HG02642 (cell line): Measurements from ENCODE around the gene RDH12.
"Not testable (repeated sequence)": the region's sequence is repeated elsewhere in the genome, so short reads cannot be mapped to it uniquely, and the experiment has no call there.

Source experiments
- ATAC-seq: cut with Tn5 transposase; IDR thresholded peaks from one replicate; pipeline ENCODE4 v1.9.1; 2021; ENCODE audit warnings: mild to moderate bottlenecking; ENCODE audit not compliant: unreplicated experiment, poor library complexity

The RDH12 gene

DNA sequence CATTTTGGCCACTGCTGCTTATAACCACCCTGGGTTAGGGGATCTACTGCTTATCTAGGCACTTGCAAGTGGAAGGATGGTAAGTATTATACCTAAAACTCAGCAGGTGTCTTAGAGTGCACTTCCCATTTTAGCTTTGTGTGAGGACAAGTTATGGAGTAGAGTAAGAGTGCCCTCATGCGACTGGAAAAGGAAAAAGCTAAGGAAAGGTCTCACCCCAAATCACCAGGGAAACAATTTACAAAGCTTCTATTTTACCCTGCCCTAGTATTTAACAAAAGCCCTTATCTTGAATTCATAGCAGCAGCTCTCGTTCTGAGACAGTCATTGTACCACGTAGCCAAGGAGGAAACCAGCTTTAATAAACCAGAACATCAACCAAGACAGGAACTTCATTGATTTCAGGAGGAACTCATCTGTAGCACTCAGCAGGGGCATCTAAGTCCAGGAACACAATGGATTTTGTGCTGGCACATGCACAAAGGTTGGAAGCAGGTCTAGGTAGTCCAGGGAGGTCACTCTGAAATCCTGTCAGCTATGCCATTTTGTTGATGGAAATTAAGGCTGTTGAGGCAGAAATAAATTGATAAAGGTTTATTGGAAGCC lies 2.9 kb downstream of the RDH12 start:
- no peak for ATAC-seq

- ATAC-seq: no peak
Measured at GRCh38 chr14:67705211-67705610, 3.5 kb downstream of the RDH12 start.

DNA sequence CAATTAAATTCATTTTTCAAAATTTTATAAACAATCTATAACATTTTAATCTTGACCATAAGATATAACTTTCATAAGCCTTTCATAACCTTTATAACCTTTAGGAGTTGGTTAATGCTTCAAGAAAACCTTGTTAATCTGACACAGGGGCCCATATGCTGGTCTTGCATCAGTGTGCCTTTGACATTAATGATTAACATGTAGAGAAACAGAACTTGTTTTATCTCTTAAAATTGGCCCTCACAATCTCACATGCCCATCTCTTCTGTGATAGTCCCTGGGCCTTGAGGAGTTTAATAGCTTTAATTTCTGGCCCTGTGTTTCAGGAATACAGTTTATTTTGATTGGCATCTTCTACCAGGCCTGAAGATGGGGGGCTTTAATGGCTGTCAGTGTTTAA lies 7.7 kb downstream of the RDH12 start:
- not testable (repeated sequence) for ATAC-seq

- ATAC-seq: not testable (repeated sequence)
Measured at GRCh38 chr14:67709796-67710195, 8.1 kb downstream of the RDH12 start.

DNA sequence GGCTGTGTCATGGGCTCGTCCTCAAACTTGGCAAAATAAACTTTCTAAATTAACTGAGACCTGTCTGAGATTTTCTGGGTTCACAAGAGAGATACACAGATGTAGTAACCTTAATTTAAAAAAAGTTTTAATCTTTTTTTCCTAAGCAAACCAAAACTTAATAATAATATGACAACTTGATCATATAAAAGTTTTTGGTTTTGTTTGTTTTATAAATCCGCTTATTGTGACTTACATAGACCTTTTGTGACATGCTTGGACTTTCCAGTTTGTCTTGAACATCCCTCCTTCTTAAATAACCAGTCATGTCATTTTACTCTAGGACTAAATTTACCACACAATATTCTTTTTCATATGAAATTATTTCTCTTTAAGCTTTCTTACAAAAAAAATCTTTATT lies 8.5 kb downstream of the RDH12 start:
- ATAC-seq: no peak

DNA sequence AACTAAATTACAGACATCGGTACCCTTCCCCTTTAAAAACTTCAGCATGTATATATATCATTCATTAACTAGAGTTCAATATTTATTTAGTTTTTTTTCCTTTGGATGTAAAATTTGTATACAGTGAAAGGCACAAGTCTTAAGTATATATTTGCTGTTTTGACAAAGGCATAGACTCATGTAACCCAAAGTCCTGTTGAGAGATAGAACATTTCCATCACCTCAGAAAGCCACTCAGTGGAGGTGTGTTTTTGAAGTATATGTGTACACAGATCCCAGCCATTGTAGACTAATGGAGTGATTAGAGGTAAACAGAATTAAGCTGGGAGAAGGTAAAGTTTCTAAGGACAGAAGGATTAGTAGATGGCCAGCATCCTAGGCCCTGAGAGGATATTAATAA lies 15.4 kb downstream of the RDH12 start:
- no peak for ATAC-seq

- ATAC-seq: no peak
Measured at GRCh38 chr14:67718265-67718664, 16.6 kb downstream of the RDH12 start.

DNA sequence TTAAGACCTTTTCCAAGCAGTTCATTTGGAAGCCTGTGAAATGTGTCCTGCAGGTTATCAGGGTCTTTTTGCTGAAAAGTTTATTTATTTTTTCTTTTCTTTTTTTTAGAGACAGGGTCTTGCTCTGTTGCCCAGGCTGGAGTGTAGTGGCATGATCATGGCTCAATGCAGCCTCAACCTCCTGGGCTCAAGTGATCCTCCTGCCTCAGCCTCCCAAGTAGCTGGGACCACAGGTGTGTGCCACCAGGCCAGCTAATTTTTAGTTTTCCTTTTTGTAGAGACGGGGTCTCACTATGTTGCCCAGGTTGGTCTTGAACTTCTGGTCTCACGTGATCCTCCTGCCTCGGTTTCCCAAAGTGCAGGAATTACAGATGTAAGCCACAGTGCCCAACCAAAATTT lies 17.7 kb downstream of the RDH12 start:
- not testable (repeated sequence) for ATAC-seq

GRCh38 chr14:67719866-67720265 lies 18.2 kb downstream of the RDH12 start:
- ATAC-seq: no peak

GRCh38 chr14:67721875-67722274 lies 20.2 kb downstream of the RDH12 start:
- ATAC-seq: no peak

GRCh38 chr14:67722293-67722692 lies 20.6 kb downstream of the RDH12 start:
- ATAC-seq: no peak

GRCh38 chr14:67725171-67725570 lies 23.5 kb downstream of the RDH12 start:
- no peak for ATAC-seq

DNA sequence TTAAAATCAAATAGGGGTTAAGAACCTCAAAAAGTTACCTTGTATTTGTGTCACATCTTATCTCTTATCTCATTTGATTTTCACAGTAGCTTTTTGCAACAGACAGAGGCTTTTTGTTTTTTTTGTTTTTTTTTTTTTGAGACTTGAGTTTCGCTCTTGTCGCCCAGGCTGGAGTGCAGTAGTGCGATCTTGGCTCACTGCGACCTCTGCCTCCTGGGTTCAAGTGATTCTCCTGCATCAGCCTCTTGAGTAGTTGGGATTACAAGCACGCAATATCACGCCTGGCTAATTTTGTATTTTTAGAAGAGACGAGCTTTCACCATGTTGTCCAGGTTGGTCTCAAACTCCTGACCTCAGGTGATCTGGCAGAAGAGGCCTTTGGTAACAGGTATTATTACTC lies 25.7 kb downstream of the RDH12 start:
- no peak for ATAC-seq

DNA sequence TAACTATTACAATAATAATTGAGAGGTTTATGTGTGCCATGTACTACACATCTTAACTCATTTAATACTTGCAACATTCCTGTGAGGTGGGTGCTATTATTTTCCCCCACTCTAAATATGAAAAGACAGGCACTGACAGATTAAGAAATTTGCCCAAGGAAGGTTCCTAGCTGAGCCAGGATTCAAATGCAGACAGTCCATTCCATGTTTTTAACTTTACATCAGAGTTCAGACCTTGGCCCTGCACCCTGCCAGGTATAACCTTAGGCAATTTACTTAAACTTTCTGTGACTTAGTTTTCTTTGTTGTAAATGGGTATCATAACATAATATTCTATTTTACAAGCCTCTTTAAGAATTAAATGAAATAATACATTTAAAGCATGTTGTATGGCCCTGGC lies 26.6 kb downstream of the RDH12 start:
- no peak for ATAC-seq

GRCh38 chr14:67729072-67729885 lies 27.6 kb downstream of the RDH12 start:
- ATAC-seq: no peak

DNA sequence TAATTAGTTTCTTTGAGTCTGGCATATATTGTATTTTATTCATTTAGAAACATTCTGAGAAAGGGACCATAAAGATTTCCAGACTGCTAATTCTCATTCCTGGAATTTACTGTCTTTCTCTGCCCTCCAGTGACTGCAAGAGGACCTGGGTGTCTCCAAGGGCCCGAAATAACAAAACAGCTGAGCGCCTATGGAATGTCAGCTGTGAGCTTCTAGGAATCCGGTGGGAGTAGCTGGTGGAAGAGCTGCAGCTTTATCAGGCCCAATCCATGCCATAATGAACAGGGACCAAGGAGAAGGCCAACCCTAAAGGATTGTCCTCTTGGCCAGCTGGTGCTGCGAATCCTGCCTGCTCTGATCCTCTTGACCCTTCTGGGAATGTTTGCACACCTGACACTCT lies 31.9 kb downstream of the RDH12 start:
- no peak for ATAC-seq

GRCh38 chr14:67734675-67735074 lies 33.0 kb downstream of the RDH12 start:
- no peak for ATAC-seq

GRCh38 chr14:67735336-67736147 lies 33.9 kb downstream of the RDH12 start:
- no peak for ATAC-seq

GRCh38 chr14:67736771-67737170 lies 35.1 kb downstream of the RDH12 start:
- no peak for ATAC-seq

DNA sequence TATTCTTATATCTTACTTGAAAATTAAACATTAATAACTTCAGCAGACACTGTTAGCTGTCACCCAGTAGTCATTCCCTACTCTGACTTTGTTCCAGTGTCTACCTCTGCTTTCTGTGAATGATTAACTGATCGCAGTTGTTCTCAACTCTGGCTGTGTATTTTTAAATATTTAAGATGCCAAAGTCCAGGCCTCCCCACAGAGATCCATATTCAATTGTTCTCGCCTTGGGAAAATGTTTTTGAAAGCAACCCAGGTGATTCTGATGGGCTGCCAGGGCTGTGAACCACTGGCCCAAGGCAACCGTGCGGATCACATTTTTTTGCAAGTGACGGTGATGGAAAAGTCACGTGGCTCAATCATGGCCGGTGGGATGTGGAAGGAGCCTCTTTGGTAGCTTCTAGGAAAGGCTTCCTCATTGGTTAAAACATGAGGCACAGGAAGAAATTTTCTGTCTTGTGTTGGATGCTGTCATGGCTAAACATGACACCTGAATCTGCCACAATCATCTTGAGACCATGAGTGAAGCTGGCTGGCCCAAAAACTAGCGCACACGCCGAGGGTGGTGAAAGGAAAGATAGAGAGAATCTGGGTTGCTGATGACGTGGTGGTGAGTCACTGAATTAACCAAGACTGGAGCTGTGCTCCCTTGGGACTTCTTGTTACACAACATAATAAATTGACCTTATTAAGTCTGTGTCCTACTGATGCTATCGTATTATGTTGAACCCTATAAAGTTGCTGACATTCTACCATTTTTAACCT lies 37.2 kb downstream of the RDH12 start:
- no peak for ATAC-seq
